Fibroblast of skin of right biceps (primary cell): ENCODE measurements around the gene PSENEN.
"Not testable (repeated sequence)": the region's sequence is repeated elsewhere in the genome, so short reads cannot be mapped to it uniquely, and the experiment has no call there.

ENCODE experiments used
- DNase-seq: peaks from one replicate; pipeline ENCODE4 v3.0.0-alpha.2; 2013

PSENEN gene

DNA sequence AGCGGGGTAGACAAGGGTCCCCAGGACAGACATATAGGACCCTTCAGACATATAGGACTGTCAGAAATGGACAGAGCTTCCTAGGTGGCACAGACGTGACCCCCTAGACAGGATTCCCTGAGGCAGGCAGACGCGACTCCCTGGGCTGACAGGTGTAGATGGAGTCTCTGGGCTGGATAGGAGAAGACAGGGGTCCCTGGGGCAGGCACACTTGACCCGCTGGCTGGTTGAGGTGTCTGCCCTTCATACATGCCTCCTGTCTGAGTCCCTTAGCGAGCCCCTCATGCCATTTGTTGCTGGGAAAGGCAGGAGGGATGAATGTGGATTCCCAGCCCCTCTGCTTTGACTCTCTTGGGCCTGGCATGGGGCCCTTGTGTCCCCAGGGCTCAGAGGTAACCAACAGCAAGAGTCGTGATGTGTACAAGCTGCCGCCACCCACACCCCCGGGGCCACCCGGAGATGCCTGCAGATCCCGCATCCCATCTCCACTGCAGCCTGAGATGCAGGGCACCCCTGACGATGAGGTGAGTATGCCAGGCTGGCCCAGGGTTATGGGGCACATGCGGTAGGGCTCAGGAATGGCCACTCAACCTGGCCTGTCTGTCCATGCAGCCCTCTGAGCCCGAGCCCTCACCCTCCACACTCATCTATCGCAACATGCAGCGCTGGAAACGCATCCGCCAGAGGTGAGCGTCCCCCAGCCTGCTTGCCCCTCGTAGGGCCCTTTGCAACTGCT lies 8.4 kb downstream of the PSENEN start:
- DNase-seq: no peak

DNA sequence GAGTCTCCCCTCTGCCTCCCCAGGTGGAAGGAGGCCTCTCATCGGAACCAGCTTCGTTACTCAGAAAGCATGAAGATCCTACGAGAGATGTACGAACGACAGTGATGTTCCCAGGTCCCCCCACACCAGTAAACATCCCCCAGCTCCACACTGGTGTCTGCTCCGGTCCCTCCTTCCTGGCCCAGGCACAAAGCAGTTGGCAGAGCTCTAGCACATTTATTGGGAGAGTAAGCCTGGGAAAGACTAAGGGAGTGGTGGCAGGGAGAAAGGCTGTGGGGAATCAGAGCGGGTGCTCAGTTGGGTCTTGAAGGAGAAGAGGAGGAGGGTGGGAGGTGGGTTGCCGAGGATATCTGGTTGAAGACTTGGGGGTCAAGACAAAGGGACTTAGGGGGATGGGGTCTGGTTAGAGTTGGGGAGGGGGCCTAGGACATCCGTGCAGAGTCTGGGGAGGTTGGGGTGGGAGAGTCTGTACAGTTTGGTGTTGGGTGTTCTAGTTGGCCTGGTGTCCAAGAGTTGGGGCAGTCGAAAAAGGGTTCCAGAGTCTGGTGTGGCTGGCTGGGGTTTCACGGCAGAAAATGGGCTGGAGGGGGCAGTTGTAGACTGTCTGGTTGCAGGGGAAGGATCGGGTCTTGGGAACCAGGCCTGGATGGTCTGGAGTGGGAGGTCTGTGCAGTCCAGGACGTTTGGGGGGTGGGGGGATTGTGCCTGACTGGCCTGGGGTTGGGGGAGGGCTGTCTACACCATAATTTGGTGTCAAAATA lies 9.1 kb downstream of the PSENEN start:
- DNase-seq: no peak

GRCh38 chr19:35755131-35755549 lies 9.7 kb downstream of the PSENEN start:
- no peak for DNase-seq

DNA sequence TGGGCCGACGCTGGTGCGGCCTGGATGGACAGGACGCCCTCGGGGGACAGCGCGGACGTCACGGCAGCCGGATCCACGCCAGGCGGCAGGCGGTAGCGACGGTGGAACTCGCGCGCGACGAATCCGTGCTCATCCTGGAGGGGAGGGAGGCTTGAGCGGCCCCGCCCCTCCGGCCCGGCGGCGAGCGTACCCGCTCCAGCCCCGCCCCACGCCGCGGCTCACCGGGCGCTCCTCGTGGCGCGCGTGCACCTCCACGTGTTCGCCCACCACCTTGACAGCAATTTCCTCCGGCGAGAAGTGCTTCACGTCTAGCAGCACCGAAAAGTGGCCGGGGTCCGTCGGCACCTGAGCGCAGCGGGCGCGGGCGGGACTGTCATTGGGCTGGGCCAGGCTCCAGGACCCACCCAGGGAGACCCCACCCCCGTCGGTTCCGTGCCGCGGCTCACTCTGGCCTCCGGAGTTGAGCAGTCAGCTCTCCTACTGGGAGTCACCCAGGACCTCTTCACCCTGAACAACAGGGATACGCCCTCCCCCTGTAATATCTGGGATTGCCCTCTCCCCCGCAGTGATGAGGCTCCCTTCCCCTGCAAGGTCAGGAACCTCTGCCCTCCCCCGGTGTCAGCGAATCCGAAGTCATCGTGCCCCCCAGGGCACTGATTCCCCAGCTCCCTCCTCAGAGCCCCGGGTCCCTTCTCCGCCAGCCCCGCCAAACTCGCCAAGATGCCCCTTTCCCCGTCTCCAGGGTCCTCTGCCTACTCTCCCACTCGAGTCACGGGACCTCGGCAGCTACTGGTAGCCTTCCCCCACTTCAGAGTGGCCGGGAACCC lies 10.3 kb downstream of the PSENEN start:
- peak; percentile 68 for DNase-seq

DNA sequence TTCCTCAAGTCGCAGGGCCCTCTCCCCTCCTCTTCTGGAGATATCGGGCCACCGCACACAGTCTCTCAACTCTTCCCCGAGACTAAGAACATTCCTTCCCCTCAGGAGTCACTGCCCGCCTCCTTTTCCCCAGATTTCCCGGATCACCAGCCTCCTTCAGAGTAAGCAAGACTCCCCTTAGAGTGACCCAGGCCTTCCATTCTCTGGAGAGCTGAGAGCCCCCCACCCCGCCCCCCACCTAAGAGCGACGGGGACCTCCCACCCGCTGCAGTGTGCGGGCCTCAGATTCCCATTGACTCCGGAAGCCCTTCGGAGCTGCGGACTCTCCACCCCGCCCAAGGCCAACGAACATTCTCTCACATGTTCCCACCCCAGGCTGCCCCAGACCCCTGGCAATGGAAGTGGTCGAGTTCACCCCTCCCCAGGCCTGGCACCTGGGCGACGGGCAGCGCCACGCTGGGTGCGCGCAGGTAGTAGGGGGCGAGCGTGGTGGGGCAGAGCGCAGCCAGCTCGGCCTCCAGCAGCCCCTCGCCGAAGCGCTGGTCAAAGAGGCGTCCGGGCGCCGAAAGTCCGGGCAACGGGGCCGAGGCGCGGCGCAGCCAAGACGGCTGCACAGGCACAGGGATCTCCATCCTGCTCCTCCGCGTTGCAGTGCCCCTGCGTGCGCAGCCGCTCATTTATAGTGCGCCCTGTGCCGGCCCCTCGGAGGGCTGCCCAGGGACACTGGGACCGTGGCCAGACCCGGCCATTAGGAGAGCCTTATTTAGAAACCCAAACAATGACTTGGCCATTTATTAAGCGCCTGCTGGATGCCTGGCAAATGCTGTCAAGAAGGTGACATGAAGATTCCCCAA lies 11.2 kb downstream of the PSENEN start, which contains the start of gene HSPB6:
Gene HSPB6, minus strand, starts transcription at position 653 of the 854 bp plus-strand sequence. Its CDS starts 21 bp downstream, at position 632.
- DNase-seq: peak; percentile 79

- peak; percentile 96 for DNase-seq
Measured at GRCh38 chr19:35757231-35757748, 11.8 kb downstream of the PSENEN start.

GRCh38 chr19:35757749-35758608 lies 12.5 kb downstream of the PSENEN start, which contains the start of gene PROSER3:
PROSER3 (plus strand) TSS chr19:35758176; CDS start chr19:35758216, 40 bp downstream.
- DNase-seq: peak; percentile 100

GRCh38 chr19:35759697-35760096 lies 14.2 kb downstream of the PSENEN start:
- no peak for DNase-seq

DNA sequence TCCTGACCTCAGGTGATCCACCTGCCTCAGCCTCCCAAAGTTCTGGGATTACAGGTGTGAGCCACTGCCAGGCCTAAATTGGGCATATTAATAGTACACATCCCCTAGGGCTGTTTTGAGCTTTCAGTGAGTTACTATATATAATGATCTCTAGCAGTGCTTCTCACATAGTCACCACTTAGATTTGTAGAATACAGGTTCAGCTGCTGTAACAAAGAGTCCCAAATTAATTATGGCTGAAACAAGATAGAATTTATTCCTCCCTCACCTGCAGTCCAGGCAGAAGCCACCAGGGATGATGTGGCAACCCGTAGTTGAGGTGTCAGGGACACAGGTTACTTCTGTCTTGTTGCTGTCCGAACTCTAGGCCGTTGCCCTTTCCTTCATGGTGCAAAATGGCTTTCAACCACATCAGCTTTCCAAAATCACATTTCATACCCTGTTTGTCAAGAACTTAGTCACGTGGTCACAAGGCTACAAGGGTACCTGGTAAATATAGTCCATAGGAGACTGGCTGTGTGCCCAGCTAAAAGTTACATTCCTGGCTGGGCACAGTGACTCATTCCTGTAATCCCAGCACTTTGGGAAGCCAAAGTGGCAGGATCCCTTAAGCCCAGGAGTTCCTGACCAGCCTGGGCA lies 15.4 kb downstream of the PSENEN start:
- no peak for DNase-seq

DNA sequence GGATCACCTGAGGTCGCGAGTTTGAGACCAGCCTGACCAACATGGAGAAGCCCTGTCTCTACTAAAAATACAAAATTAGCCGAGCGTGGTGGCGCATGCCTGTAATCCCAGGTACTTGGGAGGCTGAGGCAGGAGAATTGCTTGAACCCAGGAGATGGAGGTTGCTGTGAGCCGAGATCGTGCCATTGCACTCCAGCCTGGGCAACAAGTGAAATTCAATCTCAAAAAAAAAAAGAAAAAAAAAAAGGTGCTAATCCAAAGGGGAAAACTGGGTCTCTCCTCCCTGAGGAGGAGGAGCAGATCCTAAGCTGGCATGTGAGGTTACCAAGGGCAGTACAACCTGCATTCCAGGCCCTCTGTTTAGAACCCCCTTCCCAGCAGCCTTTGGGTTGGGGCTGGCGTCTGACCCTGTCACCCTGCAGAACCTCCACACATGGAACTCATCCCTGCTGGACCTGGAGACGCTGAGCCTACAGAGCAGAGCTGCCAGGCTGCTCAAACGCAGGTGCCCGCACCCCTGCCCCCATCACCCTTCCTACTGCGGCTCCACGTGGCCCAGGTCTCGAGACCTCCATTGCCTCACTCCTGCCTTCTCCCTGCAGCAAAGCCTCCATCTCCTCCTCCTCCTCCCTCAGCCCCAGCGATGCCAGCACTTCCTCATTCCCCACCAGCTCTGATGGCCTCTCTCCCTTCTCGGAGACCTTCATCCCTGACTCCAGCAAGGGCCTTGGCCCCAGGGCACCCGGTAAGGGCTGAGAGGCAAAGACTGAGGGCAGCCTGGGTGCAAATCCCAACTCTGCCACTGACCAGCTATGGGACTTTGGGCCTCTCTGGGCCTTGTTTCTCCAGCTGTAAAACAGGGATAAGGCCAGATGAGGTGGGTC lies 19.2 kb downstream of the PSENEN start:
- DNase-seq: no peak

- no peak for DNase-seq
Measured at GRCh38 chr19:35766571-35767104, 21.2 kb downstream of the PSENEN start.

DNA sequence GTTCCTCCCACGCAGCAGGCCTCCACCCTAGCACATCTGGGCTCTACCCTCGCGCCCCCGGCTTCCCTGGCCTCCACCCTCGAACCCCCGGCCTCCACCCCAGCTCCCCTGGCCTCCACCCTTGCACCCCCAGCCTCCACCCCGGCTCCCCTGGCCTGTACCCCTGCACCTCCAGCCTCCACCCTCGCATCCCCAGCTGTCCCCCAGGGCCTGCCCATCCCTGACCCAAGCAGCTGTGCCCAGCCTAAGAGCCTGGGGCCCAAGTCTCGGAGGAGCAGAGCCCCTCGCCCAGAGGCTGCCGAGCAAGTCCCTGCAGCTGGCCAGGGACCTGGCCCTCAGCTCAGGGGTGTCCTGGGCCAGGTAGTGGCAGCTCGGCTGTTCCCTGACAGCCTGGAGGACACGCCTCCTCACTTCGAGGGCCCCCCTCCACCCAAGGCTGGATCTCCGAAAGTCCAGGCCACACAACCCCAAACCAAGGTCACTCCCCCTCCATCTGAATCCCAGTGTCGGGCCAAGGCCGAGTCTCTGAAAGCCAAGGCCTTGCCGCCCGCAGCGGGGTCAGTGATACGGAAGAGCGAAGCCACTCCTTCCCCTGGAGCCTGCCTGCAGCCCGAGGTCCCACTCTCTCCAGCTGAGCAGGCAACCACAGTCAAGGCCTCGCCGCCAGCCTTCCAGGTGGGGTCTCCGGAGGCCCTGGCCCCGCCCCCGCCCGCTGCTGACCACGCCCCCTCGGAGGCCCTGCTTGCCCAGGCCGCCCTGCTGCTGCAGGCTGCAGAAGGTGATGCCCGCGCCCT lies 22.0 kb downstream of the PSENEN start:
- DNase-seq: no peak

- DNase-seq: no peak
Measured at GRCh38 chr19:35768082-35768421, 22.6 kb downstream of the PSENEN start.

- DNase-seq: not testable (repeated sequence)
Measured at GRCh38 chr19:35772362-35772761, 26.9 kb downstream of the PSENEN start.

- DNase-seq: peak; percentile 12
Measured at GRCh38 chr19:35773020-35773806, 27.8 kb downstream of the PSENEN start.

DNA sequence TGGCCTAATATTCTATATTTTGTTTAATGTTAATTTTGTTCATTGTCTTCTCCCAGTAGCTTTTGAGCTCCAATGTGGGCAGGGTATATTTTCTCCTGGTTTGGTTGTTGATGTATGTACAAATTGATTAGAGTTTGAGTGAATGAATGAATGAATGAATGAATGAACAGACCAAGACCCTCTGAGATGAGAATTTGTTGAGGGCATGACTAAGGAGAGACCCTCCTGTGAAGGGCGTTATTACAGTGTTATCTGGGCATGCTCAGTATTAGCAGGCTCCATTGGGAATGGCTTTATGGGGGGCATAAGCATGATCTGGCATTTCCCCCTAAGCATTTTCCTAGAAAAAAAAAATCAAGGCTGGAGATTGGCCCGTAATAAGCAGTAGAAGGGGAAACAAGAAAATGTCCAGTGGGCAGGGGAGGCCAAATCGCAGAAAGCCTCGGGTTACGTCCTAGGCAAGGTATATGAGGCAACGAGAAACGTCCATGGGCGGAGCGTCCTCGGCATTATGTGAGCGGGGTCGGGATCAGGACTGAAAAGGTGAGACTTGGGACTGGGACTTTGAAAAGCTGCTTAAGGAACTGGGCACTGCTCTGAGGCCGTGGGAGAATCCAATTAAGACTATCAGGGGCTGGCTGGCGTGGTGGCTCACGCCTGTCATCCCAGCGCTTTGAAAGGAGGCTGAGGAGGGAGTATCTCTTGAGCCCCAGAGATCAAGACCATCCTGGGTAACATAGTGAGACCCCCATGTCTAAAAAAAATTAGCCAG lies 29.0 kb downstream of the PSENEN start:
- no peak for DNase-seq

- no peak for DNase-seq
Measured at GRCh38 chr19:35775046-35775297, 29.5 kb downstream of the PSENEN start.
